Skeletal muscle satellite cell (primary cell): ENCODE data around the gene CAMK1D.
"Not testable (repeated sequence)": the region's sequence is repeated elsewhere in the genome, so short reads cannot be mapped to it uniquely, and the experiment has no call there.

ENCODE experiments used
- H3K27me3 ChIP-seq: 2 replicates; pipeline ENCODE4 v1.7.0; 2013; ENCODE audit warnings: low read length; ENCODE audit not compliant: control insufficient read depth, insufficient read depth
- H3K36me3 ChIP-seq: 2 replicates; pipeline ENCODE4 v1.7.0; 2013; ENCODE audit warnings: mild to moderate bottlenecking, control low read depth, low read length; ENCODE audit not compliant: insufficient read depth
- H3K4me1 ChIP-seq: 2 replicates; pipeline ENCODE4 v1.7.0; 2013; ENCODE audit warnings: low read length; ENCODE audit not compliant: control insufficient read depth, insufficient read depth
- H3K4me2 ChIP-seq: 2 replicates; pipeline ENCODE4 v1.7.0; 2013; ENCODE audit warnings: mild to moderate bottlenecking, low read length
- H3K4me3 ChIP-seq: 2 replicates; pipeline ENCODE4 v1.7.0; 2013; ENCODE audit warnings: low read length
- H3K9ac ChIP-seq: 2 replicates; pipeline ENCODE4 v1.7.0; 2013; ENCODE audit warnings: mild to moderate bottlenecking, low read depth, low read length, moderate library complexity
- H3K9me3 ChIP-seq: replicated peaks from 2 replicates; pipeline ENCODE4 v1.7.0; 2013; ENCODE audit warnings: mild to moderate bottlenecking, control low read depth, low read length

The CAMK1D gene

GRCh38 chr10:12847361-12847975, 498.1 kb downstream of the CAMK1D start:
- Histone ChIP-seq H3K9ac (no peak overlapping the region), H3K36me3 (no peaks in the 10 kb centered on the region), H3K4me2 (no peak overlapping the region), H3K4me1 (peaks cover 9% of the 10 kb centered on the region), H3K9me3 (no peaks in the 10 kb centered on the region), H3K4me3 (no peak overlapping the region), H3K27me3 (peaks cover 12% of the 10 kb centered on the region)

GRCh38 chr10:12848439-12849173, 499.3 kb downstream of the CAMK1D start:
- peaks cover 12% of the 10 kb centered on the region for H3K27me3 ChIP-seq
- H3K36me3 ChIP-seq = no peaks in the 10 kb centered on the region
- H3K4me2 ChIP-seq = no peak overlapping the region
- H3K9me3 ChIP-seq = no peaks in the 10 kb centered on the region
- peaks cover 9% of the 10 kb centered on the region for H3K4me1 ChIP-seq
- no peak overlapping the region for H3K9ac ChIP-seq
- H3K4me3 ChIP-seq = no peak overlapping the region

GRCh38 chr10:12849319-12850181, 500.2 kb downstream of the CAMK1D start:
- Histone ChIP-seq H3K9ac (no peak overlapping the region), H3K9me3 (no peaks in the 10 kb centered on the region), H3K4me3 (no peak overlapping the region), H3K4me1 (peaks cover 6% of the 10 kb centered on the region), H3K27me3 (peaks cover 12% of the 10 kb centered on the region), H3K36me3 (no peaks in the 10 kb centered on the region), H3K4me2 (no peak overlapping the region)

GRCh38 chr10:12852687-12853086, 503.3 kb downstream of the CAMK1D start:
- H3K36me3 ChIP-seq = no peaks in the 10 kb centered on the region
- peaks cover 12% of the 10 kb centered on the region for H3K27me3 ChIP-seq
- H3K4me3 ChIP-seq = no peak overlapping the region
- H3K4me1 ChIP-seq = no peaks in the 10 kb centered on the region
- H3K9ac ChIP-seq = no peak overlapping the region
- no peak overlapping the region for H3K4me2 ChIP-seq
- no peaks in the 10 kb centered on the region for H3K9me3 ChIP-seq

GRCh38 chr10:12854988-12855387, 505.6 kb downstream of the CAMK1D start:
- H3K4me2 ChIP-seq = no peak overlapping the region
- no peaks in the 10 kb centered on the region for H3K4me1 ChIP-seq
- H3K9ac ChIP-seq = no peak overlapping the region
- H3K4me3 ChIP-seq = no peak overlapping the region
- H3K27me3 ChIP-seq = peaks cover 2% of the 10 kb centered on the region
- no peaks in the 10 kb centered on the region for H3K36me3 ChIP-seq
- H3K9me3 ChIP-seq = no peaks in the 10 kb centered on the region

- Histone ChIP-seq H3K36me3 (no peaks in the 10 kb centered on the region), H3K4me2 (no peak overlapping the region), H3K9me3 (no peaks in the 10 kb centered on the region), H3K4me1 (no peaks in the 10 kb centered on the region), H3K27me3 (no peaks in the 10 kb centered on the region), H3K9ac (no peak overlapping the region), H3K4me3 (no peak overlapping the region)
These were observed 513.1 kb downstream of the CAMK1D start for GRCh38 chr10:12862459-12862858.

GRCh38 chr10:12865515-12865914, 516.2 kb downstream of the CAMK1D start:
- H3K4me3 ChIP-seq, H3K9me3 ChIP-seq, H3K4me1 ChIP-seq, H3K9ac ChIP-seq, H3K36me3 ChIP-seq, H3K27me3 ChIP-seq, H3K4me2 ChIP-seq: not testable (repeated sequence)

- H3K4me1 ChIP-seq = no peaks in the 10 kb centered on the region
- no peaks in the 10 kb centered on the region for H3K36me3 ChIP-seq
- H3K4me2 ChIP-seq = no peak overlapping the region
- no peak overlapping the region for H3K4me3 ChIP-seq
- no peaks in the 10 kb centered on the region for H3K9me3 ChIP-seq
- H3K9ac ChIP-seq = no peak overlapping the region
- H3K27me3 ChIP-seq = peaks cover 3% of the 10 kb centered on the region
These were observed 518.9 kb downstream of the CAMK1D start for GRCh38 chr10:12868229-12868628.

- Histone ChIP-seq H3K36me3 (no peaks in the 10 kb centered on the region), H3K9ac (no peak overlapping the region), H3K9me3 (no peaks in the 10 kb centered on the region), H3K27me3 (peaks cover 3% of the 10 kb centered on the region), H3K4me1 (no peaks in the 10 kb centered on the region), H3K4me2 (no peak overlapping the region), H3K4me3 (no peak overlapping the region)
These were observed 520.1 kb downstream of the CAMK1D start for GRCh38 chr10:12869427-12869826.

- Histone ChIP-seq H3K4me3 (no peak overlapping the region), H3K9ac (no peak overlapping the region)
These were observed 523.2 kb downstream of the CAMK1D start for GRCh38 chr10:12872577-12872976.

GRCh38 chr10:12873172-12873571, 523.8 kb downstream of the CAMK1D start:
- H3K9me3 ChIP-seq = no peaks in the 10 kb centered on the region
- no peak overlapping the region for H3K4me3 ChIP-seq
- no peak overlapping the region for H3K4me2 ChIP-seq
- H3K9ac ChIP-seq = no peak overlapping the region
- H3K27me3 ChIP-seq = peaks cover 6% of the 10 kb centered on the region
- H3K4me1 ChIP-seq = no peaks in the 10 kb centered on the region
- H3K36me3 ChIP-seq = no peaks in the 10 kb centered on the region

More at GRCh38 chr10:12872577-12872976, 523.2 kb downstream of the CAMK1D start:
- Histone ChIP-seq H3K4me1 (no peaks in the 10 kb centered on the region), H3K27me3 (peaks cover 6% of the 10 kb centered on the region), H3K9me3 (no peaks in the 10 kb centered on the region), H3K4me2 (no peak overlapping the region), H3K36me3 (no peaks in the 10 kb centered on the region)
